Measurements from ENCODE around the gene DCDC2.

The DCDC2 gene

DNA sequence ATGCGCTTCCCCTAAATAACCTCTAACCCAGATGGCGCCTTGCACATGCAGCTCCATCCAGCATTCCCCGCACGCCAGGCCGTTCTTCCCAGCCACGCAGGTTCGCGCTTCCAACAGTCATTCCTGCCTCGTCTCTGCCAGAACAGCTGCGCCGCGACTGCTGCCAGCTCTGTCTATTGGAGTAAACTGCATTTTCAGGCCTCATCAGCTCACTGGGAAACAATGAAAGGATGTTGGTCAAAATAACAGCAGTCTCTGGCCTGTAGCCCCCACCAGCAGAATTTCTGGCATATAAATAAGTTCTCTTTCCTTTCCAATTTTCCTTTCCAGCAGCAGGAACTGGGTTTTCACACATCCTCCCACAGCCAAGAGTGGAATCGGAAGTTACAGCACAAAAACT lies 217.3 kb downstream of the DCDC2 start:
- no peak for DNase-seq

DNA sequence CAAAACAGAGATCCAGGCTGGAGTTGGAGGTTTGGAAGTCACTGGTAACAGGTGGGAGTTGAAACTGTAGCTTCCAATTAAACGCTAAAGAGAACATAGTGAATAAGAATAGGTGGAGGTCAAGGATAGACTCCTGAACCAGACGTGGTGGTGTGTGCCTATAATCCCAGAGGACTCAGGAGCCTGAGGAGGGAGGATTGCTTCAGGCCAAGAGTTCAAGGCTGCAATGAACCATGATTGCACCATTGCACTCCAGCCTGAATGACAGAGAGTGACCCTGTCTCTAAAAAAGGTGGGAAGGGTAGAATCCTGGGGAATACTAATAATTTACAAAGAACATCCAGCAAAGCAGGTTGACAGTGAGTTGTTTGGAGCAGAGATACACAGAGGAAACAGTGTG lies 218.2 kb downstream of the DCDC2 start:
- no peak for DNase-seq

DNA sequence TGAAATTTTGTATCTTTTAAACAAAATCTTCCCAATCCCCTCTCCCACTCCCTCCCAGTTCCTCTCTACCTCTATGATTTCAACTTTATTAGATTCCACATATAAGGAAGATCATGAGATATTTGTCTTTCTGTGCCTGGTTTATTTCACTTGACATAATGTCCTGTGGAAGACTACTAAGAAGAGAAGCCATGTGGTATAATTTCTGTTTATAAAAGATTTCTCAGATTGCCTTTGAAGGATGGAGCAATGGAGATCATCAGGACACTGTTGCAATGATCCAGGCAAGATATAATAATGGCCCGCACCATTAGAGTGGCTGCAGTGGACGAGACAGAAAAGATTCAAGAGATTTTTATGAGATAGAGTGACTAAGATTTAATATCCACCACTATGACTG lies 218.8 kb downstream of the DCDC2 start:
- DNase-seq: no peak

GRCh38 chr6:24131751-24132150 lies 226.1 kb downstream of the DCDC2 start:
- no peak for DNase-seq

- no peak for DNase-seq
These were observed 230.5 kb downstream of the DCDC2 start for GRCh38 chr6:24127316-24127715.

DNA sequence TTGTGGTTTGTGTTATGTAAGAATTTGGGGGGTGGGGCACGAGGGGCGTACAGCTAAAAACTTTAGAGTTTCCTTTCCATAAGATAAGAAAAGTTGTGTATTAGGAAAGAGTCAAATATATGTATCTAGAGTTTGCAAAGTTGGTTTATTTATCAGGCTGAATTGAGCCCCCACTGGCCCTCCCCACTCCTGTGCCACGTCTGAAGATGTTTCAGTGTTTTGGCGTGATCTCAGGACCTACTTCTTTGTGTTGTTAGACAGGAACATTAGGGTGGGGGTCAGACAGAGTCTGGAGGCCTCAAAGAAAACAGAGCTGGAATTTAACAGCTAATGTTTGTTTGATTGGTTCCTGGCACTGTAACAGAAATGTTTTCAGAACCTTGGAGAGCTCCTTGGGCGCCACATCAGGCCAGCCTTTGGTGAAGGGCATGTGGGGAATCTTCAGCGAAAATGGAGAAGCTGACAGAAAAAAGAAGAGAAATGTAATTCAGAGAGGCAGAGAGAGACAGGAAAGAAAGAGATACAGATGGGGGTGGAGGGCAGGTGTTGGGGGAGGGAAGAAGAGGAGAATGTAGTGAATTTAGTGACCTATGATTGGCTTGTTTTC lies 231.2 kb downstream of the DCDC2 start:
- DNase-seq: peak in 1 of 2 donors; percentile 15

DNA sequence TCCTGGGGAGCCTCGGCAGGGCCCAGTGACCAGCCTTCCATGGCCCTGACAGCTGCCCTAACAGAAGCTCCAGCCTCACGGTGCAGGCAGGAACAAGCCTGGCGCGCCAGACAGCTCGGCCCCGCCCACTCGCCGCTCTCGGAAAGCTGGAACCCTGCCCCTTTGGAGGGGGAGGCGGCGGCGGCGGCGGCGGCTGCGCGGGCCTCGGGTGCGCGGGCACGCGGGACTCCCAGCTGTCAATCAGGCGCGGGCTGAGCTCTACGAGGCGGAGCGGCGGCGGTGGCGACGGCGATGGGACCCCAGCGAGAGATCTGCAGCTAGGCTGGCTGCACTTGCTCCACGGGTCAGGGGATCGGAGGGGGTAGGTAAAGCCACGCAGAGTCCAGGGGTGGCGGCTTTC lies 231.9 kb downstream of the DCDC2 start, which contains the start of gene NRSN1:
Gene NRSN1 (plus strand): TSS at position 236 of the 400 bp plus-strand sequence. CDS start 8,113 bp downstream, outside the sequence.
- no peak for DNase-seq

GRCh38 chr6:24122139-24122538 lies 235.7 kb downstream of the DCDC2 start:
- DNase-seq: no peak
